Gastrocnemius medialis (tissue), 4 donors: ENCODE measurements around the gene SIM1.

Experiments used
- POLR2A ChIP-seq, 2 donors: fragments of 450-650 bp; IDR thresholded peaks; one replicate each; pipeline ENCODE4 v1.6.1; 2017; ENCODE audit warnings: antibody characterized with exemption in 2 of 2, mild to moderate bottlenecking in 2 of 2, moderate library complexity in 2 of 2
- TF ChIP-seq, protein P1 (sequence below), 5 experiments: fragments of 450-650 bp in 3 of 5; fragments of 200-600 bp in 2 of 5; sonication (generic) in 2 of 5; IDR thresholded peaks in 4 of 5; conservative IDR thresholded peaks in 1 of 5; 1 replicate in 4 of 5; 2 replicates in 1 of 5; pipeline ENCODE4 v1.5.1; 2016 to 2019; ENCODE audit warnings: antibody characterized with exemption in 5 of 5, mild to moderate bottlenecking in 3 of 5, moderate library complexity in 3 of 5

- TF ChIP-seq, protein P1, sequence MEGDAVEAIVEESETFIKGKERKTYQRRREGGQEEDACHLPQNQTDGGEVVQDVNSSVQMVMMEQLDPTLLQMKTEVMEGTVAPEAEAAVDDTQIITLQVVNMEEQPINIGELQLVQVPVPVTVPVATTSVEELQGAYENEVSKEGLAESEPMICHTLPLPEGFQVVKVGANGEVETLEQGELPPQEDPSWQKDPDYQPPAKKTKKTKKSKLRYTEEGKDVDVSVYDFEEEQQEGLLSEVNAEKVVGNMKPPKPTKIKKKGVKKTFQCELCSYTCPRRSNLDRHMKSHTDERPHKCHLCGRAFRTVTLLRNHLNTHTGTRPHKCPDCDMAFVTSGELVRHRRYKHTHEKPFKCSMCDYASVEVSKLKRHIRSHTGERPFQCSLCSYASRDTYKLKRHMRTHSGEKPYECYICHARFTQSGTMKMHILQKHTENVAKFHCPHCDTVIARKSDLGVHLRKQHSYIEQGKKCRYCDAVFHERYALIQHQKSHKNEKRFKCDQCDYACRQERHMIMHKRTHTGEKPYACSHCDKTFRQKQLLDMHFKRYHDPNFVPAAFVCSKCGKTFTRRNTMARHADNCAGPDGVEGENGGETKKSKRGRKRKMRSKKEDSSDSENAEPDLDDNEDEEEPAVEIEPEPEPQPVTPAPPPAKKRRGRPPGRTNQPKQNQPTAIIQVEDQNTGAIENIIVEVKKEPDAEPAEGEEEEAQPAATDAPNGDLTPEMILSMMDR (IDR thresholded peaks at IDR 0.05 in 4 of 5, conservative IDR thresholded peaks at IDR 0.05 in 1 of 5), result peak; percentile 30 to 65 (median 60)
- TF ChIP-seq POLR2A (IDR thresholded peaks at IDR 0.05), result no peak
These were observed 14.7 kb upstream of the SIM1 start for GRCh38 chr6:100479179-100480035.
